GM19351 (cell line): ENCODE results near the gene GASK1A.
"Not testable (repeated sequence)": the region's sequence is repeated elsewhere in the genome, so short reads cannot be mapped to it uniquely, and the experiment has no call there.

Source experiments
- ATAC-seq: cut with Tn5 transposase; IDR thresholded peaks from one replicate; pipeline ENCODE4 v1.9.1; 2021; ENCODE audit warnings: mild to moderate bottlenecking, moderate library complexity; ENCODE audit not compliant: unreplicated experiment

The GASK1A gene

GRCh38 chr3:43055806-43056770 lies 77.0 kb downstream of the GASK1A start:
- no peak for ATAC-seq

GRCh38 chr3:43059456-43059855 lies 80.3 kb downstream of the GASK1A start:
- no peak for ATAC-seq

- ATAC-seq: no peak
Measured at GRCh38 chr3:43061101-43061895, 82.2 kb downstream of the GASK1A start.

GRCh38 chr3:43062040-43062563 lies 83.0 kb downstream of the GASK1A start:
- no peak for ATAC-seq

GRCh38 chr3:43062564-43063040 lies 83.5 kb downstream of the GASK1A start:
- no peak for ATAC-seq

- no peak for ATAC-seq
Measured at GRCh38 chr3:43063114-43063513, 84.0 kb downstream of the GASK1A start.

- ATAC-seq: not testable (repeated sequence)
Measured at GRCh38 chr3:43070670-43071069, 91.6 kb downstream of the GASK1A start.

- ATAC-seq: no peak
Measured at GRCh38 chr3:43071313-43071893, 92.3 kb downstream of the GASK1A start.

GRCh38 chr3:43072361-43072760 lies 93.2 kb downstream of the GASK1A start:
- no peak for ATAC-seq

- no peak for ATAC-seq
Measured at GRCh38 chr3:43073116-43073835, 94.2 kb downstream of the GASK1A start.

GRCh38 chr3:43073836-43074220 lies 94.7 kb downstream of the GASK1A start:
- no peak for ATAC-seq

- no peak for ATAC-seq
Measured at GRCh38 chr3:43074482-43074881, 95.4 kb downstream of the GASK1A start.

GRCh38 chr3:43074901-43075689 lies 96.0 kb downstream of the GASK1A start:
- ATAC-seq: no peak

GRCh38 chr3:43075904-43076661 lies 97.0 kb downstream of the GASK1A start:
- no peak for ATAC-seq

GRCh38 chr3:43076857-43077256 lies 97.7 kb downstream of the GASK1A start:
- no peak for ATAC-seq

GRCh38 chr3:43077261-43077660 lies 98.2 kb downstream of the GASK1A start:
- ATAC-seq: no peak

GRCh38 chr3:43077707-43078106 lies 98.6 kb downstream of the GASK1A start:
- ATAC-seq: no peak

- no peak for ATAC-seq
Measured at GRCh38 chr3:43079536-43080332, 100.6 kb downstream of the GASK1A start.
